KMS-11 (cell line): ENCODE data around the gene XRRA1.
"Not testable (repeated sequence)": the region's sequence is repeated elsewhere in the genome, so short reads cannot be mapped to it uniquely, and the experiment has no call there.

ENCODE experiments used
- H2AFZ ChIP-seq: fragments of 200-600 bp; sonication (generic); 2 replicates; pipeline ENCODE4 v1.6.1; 2016; ENCODE audit warnings: antibody characterized with exemption, mixed run types, low read depth
- H3K27ac ChIP-seq: fragments of 200-600 bp; sonication (generic); 2 replicates; pipeline ENCODE4 v1.6.1; 2016; ENCODE audit warnings: mild to moderate bottlenecking, mixed run types
- H3K27me3 ChIP-seq: fragments of 200-600 bp; sonication (generic); 2 replicates; pipeline ENCODE4 v1.6.1; 2017; ENCODE audit warnings: mild to moderate bottlenecking, low read depth, mixed run types, moderate library complexity; ENCODE audit not compliant: insufficient read depth
- H3K36me3 ChIP-seq: fragments of 200-600 bp; sonication (generic); 2 replicates; pipeline ENCODE4 v1.6.1; 2017; ENCODE audit warnings: mild to moderate bottlenecking, mixed run types; ENCODE audit not compliant: insufficient read depth
- H3K4me1 ChIP-seq: fragments of 200-600 bp; sonication (generic); 2 replicates; pipeline ENCODE4 v1.6.1; 2016; ENCODE audit warnings: mild to moderate bottlenecking, low read depth, mixed run types; ENCODE audit not compliant: poor library complexity, severe bottlenecking
- H3K4me2 ChIP-seq: fragments of 200-600 bp; sonication (generic); 2 replicates; pipeline ENCODE4 v1.7.0; 2016; ENCODE audit warnings: mild to moderate bottlenecking, mixed run types
- H3K4me3 ChIP-seq: fragments of 200-600 bp; sonication (generic); IDR thresholded peaks from 2 replicates; pipeline ENCODE4 v1.6.1; 2017; ENCODE audit warnings: low read depth, low read length, mixed read lengths; ENCODE audit not compliant: insufficient read depth
- H3K79me2 ChIP-seq: fragments of 200-600 bp; sonication (generic); 2 replicates; pipeline ENCODE4 v1.6.1; 2016; ENCODE audit warnings: low read depth, mixed run types; ENCODE audit not compliant: insufficient read depth
- H3K9ac ChIP-seq: fragments of 200-600 bp; sonication (generic); 2 replicates; pipeline ENCODE4 v1.6.1; 2016; ENCODE audit warnings: mild to moderate bottlenecking, mixed run types
- H4K20me1 ChIP-seq: fragments of 200-600 bp; sonication (generic); 2 replicates; pipeline ENCODE4 v1.6.1; 2016; ENCODE audit warnings: mild to moderate bottlenecking, mixed run types; ENCODE audit not compliant: insufficient read depth
- TF ChIP-seq, protein P1 (sequence below): fragments of 200-600 bp; sonication (generic); conservative IDR thresholded peaks from 2 replicates; pipeline ENCODE4 v1.6.1; 2017; ENCODE audit warnings: low read depth, mild to moderate bottlenecking, antibody characterized with exemption, low read length, moderate library complexity, mixed read lengths

Gene XRRA1

DNA sequence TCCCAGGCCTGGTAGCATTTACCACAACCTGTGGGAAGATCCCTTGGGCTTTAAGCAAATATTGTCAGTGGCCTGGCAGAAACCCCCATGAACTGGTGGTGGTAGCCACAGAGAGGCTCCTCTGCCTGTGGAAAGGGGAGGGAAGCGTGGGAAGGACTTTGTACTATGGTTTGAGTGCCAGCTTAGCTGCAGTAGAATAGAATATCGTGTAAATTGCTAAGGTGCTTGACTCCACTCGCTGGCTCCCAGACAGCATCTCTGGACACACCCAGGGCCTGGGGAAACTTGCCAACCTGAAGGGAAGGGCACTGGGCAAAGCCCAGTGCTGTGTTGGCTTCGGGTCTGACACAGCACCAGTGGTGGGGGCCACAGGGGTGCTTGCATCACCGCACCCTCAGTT is 52.6 kb downstream of the XRRA1 start:
- TF ChIP-seq, protein P1, sequence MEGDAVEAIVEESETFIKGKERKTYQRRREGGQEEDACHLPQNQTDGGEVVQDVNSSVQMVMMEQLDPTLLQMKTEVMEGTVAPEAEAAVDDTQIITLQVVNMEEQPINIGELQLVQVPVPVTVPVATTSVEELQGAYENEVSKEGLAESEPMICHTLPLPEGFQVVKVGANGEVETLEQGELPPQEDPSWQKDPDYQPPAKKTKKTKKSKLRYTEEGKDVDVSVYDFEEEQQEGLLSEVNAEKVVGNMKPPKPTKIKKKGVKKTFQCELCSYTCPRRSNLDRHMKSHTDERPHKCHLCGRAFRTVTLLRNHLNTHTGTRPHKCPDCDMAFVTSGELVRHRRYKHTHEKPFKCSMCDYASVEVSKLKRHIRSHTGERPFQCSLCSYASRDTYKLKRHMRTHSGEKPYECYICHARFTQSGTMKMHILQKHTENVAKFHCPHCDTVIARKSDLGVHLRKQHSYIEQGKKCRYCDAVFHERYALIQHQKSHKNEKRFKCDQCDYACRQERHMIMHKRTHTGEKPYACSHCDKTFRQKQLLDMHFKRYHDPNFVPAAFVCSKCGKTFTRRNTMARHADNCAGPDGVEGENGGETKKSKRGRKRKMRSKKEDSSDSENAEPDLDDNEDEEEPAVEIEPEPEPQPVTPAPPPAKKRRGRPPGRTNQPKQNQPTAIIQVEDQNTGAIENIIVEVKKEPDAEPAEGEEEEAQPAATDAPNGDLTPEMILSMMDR = no peak
- H3K4me1 ChIP-seq = no peaks in the 10 kb centered on the region
- H3K36me3 ChIP-seq = no peaks in the 10 kb centered on the region
- no peaks in the 10 kb centered on the region for H3K27me3 ChIP-seq
- no peaks in the 10 kb centered on the region for H3K79me2 ChIP-seq
- no peak overlapping the region for H3K4me3 ChIP-seq
- no peak overlapping the region for H3K9ac ChIP-seq
- no peaks in the 10 kb centered on the region for H4K20me1 ChIP-seq
- H3K27ac ChIP-seq = no peak overlapping the region
- no peak overlapping the region for H2AFZ ChIP-seq
- no peak overlapping the region for H3K4me2 ChIP-seq

DNA sequence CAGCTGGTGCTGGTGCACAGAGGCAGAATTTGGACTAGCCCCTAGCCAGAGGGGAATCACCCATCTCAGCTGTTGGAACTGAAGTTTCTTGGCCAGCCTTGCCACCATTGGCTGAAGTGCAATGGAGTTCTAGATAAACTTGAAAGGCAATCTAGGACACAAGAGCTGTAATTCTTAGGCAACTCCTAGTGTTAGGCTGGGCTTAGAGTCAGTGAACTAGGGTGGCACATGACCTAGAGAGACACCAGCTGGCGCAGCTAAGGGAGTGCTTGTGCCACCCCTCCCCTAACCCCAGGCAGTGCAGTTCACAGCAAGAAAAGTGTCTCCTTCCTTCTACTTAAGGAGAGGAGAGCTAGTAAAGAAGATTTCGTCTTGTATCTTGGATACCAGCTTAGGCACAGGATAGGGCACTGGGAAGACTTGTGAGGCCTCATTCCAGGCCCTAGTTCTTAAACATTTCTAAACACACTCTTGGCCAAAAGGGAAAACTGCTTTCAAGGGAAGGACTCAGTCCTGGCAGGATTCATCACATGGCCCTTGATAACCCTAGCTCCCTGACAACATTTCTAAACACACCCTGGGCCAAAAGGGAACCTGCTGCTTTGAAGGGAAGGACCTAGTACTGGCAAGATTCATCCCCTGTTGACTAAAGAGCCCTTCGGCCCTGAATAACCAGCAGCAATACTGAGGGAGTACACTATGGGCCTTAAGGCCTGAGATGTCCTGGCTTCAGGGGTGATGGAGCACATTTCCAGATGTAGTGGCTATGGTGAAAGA is 53.4 kb downstream of the XRRA1 start:
- no peak overlapping the region for H3K4me2 ChIP-seq
- no peak overlapping the region for H3K27ac ChIP-seq
- H3K79me2 ChIP-seq = no peaks in the 10 kb centered on the region
- no peaks in the 10 kb centered on the region for H3K36me3 ChIP-seq
- no peaks in the 10 kb centered on the region for H3K27me3 ChIP-seq
- no peak overlapping the region for H2AFZ ChIP-seq
- no peak overlapping the region for H3K9ac ChIP-seq
- H4K20me1 ChIP-seq = no peaks in the 10 kb centered on the region
- H3K4me3 ChIP-seq = no peak overlapping the region
- H3K4me1 ChIP-seq = no peaks in the 10 kb centered on the region
- TF ChIP-seq, protein P1 = no peak

DNA sequence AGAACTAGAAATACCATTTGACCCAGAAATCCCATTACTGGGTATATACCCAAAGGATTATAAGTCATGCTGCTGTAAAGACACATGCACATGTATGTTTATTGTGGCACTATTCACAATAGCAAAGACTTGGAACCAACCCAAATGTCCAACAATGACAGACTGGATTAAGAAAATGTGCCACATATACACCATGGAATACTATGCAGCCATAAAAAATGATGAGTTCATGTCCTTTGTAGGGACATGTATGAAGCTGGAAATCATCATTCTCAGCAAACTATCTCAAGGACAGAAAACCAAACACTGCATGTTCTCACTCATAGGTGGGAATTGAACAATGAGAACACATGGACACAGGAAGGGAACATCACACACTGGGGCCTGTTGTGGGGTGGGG is 55.9 kb downstream of the XRRA1 start:
- H2AFZ ChIP-seq, H3K36me3 ChIP-seq, H3K79me2 ChIP-seq, H3K4me1 ChIP-seq, H4K20me1 ChIP-seq, H3K4me2 ChIP-seq, H3K27me3 ChIP-seq, H3K9ac ChIP-seq, H3K4me3 ChIP-seq, H3K27ac ChIP-seq: not testable (repeated sequence)

DNA sequence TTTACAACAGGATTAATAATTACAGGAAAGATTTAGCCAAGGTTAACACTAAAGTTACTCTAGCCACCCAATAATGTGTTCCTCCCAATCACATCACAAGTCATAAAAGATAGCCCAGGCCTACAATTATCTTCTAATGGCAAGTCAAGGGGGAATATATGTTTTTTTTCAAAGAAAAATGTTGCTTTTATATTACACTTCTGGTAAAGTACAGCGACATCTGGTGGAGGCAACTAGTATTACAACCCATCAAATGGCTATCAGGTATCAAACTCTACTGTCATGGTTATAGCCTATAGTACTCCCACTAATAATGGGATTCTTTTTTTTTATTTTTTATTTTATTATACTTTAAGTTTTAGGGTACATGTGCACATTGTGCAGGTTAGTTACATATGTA is 71.8 kb downstream of the XRRA1 start:
- TF ChIP-seq, protein P1 = peak; percentile 74; the same call in 1 of the 2 replicates
- H3K27ac ChIP-seq = no peak overlapping the region
- no peaks in the 10 kb centered on the region for H4K20me1 ChIP-seq
- no peaks in the 10 kb centered on the region for H3K27me3 ChIP-seq
- no peaks in the 10 kb centered on the region for H3K36me3 ChIP-seq
- no peak overlapping the region for H2AFZ ChIP-seq
- H3K4me1 ChIP-seq = no peaks in the 10 kb centered on the region
- no peaks in the 10 kb centered on the region for H3K79me2 ChIP-seq
- no peak overlapping the region for H3K9ac ChIP-seq
- H3K4me3 ChIP-seq = no peak overlapping the region
- no peak overlapping the region for H3K4me2 ChIP-seq

DNA sequence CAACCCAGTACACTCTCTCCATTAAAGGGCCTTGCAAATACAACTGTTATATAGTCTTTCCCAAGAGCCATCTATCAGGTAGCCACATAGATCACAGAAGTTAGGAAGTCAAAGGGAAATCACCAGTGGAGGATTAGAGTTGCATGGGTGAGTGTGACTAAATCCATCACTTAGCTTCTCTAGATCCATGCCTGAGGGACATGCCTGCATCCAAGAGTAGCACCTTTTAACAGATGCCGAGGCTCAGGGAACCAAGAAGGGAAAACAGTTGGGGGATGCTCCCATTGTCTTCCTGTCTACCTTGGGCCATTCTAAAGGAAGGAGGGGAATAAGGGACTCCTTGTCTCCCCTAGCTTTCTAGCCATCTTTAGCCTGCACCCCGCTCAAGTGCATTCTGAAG is 77.9 kb downstream of the XRRA1 start:
- TF ChIP-seq, protein P1 = no peak
- H3K36me3 ChIP-seq = no peaks in the 10 kb centered on the region

More for the DNA sequence above, 77.9 kb downstream of the XRRA1 start:
- H3K79me2 ChIP-seq = no peaks in the 10 kb centered on the region
- H3K9ac ChIP-seq = no peak overlapping the region
- H3K4me2 ChIP-seq = no peak overlapping the region
- H3K4me1 ChIP-seq = no peaks in the 10 kb centered on the region
- H2AFZ ChIP-seq = no peak overlapping the region
- no peak overlapping the region for H3K4me3 ChIP-seq
- H3K27me3 ChIP-seq = no peaks in the 10 kb centered on the region
- no peak overlapping the region for H3K27ac ChIP-seq
- H4K20me1 ChIP-seq = no peaks in the 10 kb centered on the region
